ENCODE results near the gene RAB3IP. TPM values are rescaled to one million over a fixed set of nuclear protein-coding genes. Genes with fewer than 3 reads are reported as not detected.
"Not testable (repeated sequence)": the region's sequence is repeated elsewhere in the genome, so short reads cannot be mapped to it uniquely, and the experiment has no call there.

The RAB3IP gene
- total RNA-seq, 4 donors from 2014 or later: 6.7 to 17.2 (median 15.1) TPM

GRCh38 chr12:69755302-69755701, 16.6 kb downstream of the RAB3IP start:
- WGBS, 2 donors: 78 to 92% methylated on average over 5 of the region's 5 CpGs
- Histone ChIP-seq H3K4me3 (no peak overlapping the region), H3K9me3 (peaks cover 0 to 6% (median 0%) of the 10 kb centered on the region in 3 donors), H3K36me3 (peaks cover 0 to 33% (median 0%) of the 10 kb centered on the region in 3 donors), H3K27me3 (no peaks in the 10 kb centered on the region), H3K4me1 (no peaks in the 10 kb centered on the region), H3K27ac (no peak overlapping the region)
- intact Hi-C loops (cut with DNase I): no loop called here
- DNase-seq: no peak
- TF ChIP-seq, protein P1, sequence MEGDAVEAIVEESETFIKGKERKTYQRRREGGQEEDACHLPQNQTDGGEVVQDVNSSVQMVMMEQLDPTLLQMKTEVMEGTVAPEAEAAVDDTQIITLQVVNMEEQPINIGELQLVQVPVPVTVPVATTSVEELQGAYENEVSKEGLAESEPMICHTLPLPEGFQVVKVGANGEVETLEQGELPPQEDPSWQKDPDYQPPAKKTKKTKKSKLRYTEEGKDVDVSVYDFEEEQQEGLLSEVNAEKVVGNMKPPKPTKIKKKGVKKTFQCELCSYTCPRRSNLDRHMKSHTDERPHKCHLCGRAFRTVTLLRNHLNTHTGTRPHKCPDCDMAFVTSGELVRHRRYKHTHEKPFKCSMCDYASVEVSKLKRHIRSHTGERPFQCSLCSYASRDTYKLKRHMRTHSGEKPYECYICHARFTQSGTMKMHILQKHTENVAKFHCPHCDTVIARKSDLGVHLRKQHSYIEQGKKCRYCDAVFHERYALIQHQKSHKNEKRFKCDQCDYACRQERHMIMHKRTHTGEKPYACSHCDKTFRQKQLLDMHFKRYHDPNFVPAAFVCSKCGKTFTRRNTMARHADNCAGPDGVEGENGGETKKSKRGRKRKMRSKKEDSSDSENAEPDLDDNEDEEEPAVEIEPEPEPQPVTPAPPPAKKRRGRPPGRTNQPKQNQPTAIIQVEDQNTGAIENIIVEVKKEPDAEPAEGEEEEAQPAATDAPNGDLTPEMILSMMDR (IDR thresholded peaks at IDR 0.05): no peak
- no peak for TF ChIP-seq POLR2A (IDR thresholded peaks at IDR 0.05)

- peaks cover 0 to 33% (median 0%) of the 10 kb centered on the region in 3 donors for H3K36me3 ChIP-seq
- H3K4me3 ChIP-seq: no peak overlapping the region
- H3K27ac ChIP-seq: no peak overlapping the region
- H3K9me3 ChIP-seq: peaks cover 0 to 9% (median 0%) of the 10 kb centered on the region in 3 donors
- intact Hi-C loops (cut with DNase I): no loop called here
- TF ChIP-seq POLR2A (IDR thresholded peaks at IDR 0.05): no peak
- TF ChIP-seq, protein P1 (IDR thresholded peaks at IDR 0.05): no peak
- 87 to 89% methylated on average over 6 of the region's 6 CpGs for WGBS, 2 donors
- H3K4me1 ChIP-seq: no peaks in the 10 kb centered on the region
- DNase-seq: no peak
- no peaks in the 10 kb centered on the region for H3K27me3 ChIP-seq
Measured at GRCh38 chr12:69756088-69756755, 17.6 kb downstream of the RAB3IP start.

- no peak for DNase-seq
- intact Hi-C loops (cut with DNase I): no loop called here
- H3K27ac ChIP-seq: no peak overlapping the region
- no peaks in the 10 kb centered on the region for H3K4me1 ChIP-seq
- no peak overlapping the region for H3K4me3 ChIP-seq
- peaks cover 0 to 33% (median 0%) of the 10 kb centered on the region in 3 donors for H3K36me3 ChIP-seq
- TF ChIP-seq, protein P1 (IDR thresholded peaks at IDR 0.05): no peak
- TF ChIP-seq POLR2A (IDR thresholded peaks at IDR 0.05): no peak
- H3K27me3 ChIP-seq: no peaks in the 10 kb centered on the region
- 86 to 87% methylated on average over 2 of the region's 2 CpGs for WGBS, 2 donors
- H3K9me3 ChIP-seq: peaks cover 0 to 9% (median 0%) of the 10 kb centered on the region in 3 donors
Measured at GRCh38 chr12:69758105-69758504, 19.4 kb downstream of the RAB3IP start.

GRCh38 chr12:69759581-69759980, 20.9 kb downstream of the RAB3IP start:
- H3K4me1 ChIP-seq; H3K27me3 ChIP-seq; H3K27ac ChIP-seq; H3K4me3 ChIP-seq; DNase-seq; intact Hi-C loops (cut with DNase I): not testable (repeated sequence)
- no CpG with 5 or more reads among the region's 39 CpGs for WGBS, 2 donors
- H3K9me3 ChIP-seq: peaks cover 0 to 16% (median 3%) of the 10 kb centered on the region in 3 donors
- H3K36me3 ChIP-seq: peaks cover 0 to 33% (median 0%) of the 10 kb centered on the region in 3 donors

DNA sequence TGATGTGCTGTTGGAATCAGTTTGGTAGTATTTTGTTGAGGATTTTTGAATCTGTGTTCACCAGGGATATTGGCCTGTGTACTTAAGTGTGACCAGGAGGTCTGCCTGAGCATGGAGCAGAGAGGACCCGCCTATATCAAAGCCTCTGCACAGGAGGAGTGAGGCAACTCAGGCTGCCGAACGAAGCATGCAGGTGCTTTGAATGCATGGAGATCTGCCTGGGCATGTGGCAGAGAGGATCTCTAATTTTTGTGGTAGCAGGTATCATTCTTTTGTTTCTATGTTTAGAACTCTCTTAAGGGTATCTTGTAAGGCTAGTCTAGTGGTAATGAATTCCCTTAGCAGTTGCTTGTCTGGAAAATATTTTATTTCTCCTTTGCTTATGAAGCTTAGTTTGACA, 26.9 kb downstream of the RAB3IP start:
- Histone ChIP-seq H3K9me3 (peaks cover 0 to 53% (median 29%) of the 10 kb centered on the region in 3 donors), H3K4me1 (no peaks in the 10 kb centered on the region), H3K27me3 (no peaks in the 10 kb centered on the region), H3K36me3 (peaks cover 0 to 44% (median 12%) of the 10 kb centered on the region in 3 donors), H3K27ac (no peak overlapping the region), H3K4me3 (no peak overlapping the region)
- DNase-seq: no peak
- 41 to 62% methylated on average over 3 of the region's 3 CpGs for WGBS, 2 donors
- no peak for TF ChIP-seq POLR2A (IDR thresholded peaks at IDR 0.05)
- TF ChIP-seq, protein P1 (IDR thresholded peaks at IDR 0.05): no peak
- intact Hi-C loops (cut with DNase I): no loop called here

All from esophagus squamous epithelium (tissue), 5 donors.